Activated CD8-positive, alpha-beta T cell treated with anti-CD3 and anti-CD28 coated beads for 36 hours (primary cell): ENCODE results near the gene WWC2. TPM values are rescaled to one million over a fixed set of nuclear protein-coding genes. Genes with fewer than 3 reads are reported as not detected.

Experiments
- ATAC-seq: fragments of 200-7000 bp; cut with Tn5 transposase; one replicate; pipeline ENCODE4 v1.10.0; 2021; ENCODE audit warnings: mild to moderate bottlenecking, moderate library complexity
- CTCF ChIA-PET: fragments of 350-600 bp; sonication (Branson Sonifier 250); formaldehyde crosslinking; loops from one replicate; lab custom pipeline; 2021; ENCODE audit warnings: antibody characterized with exemption; lab: Charles Lee
- POLR2A ChIA-PET: fragments of 350-600 bp; sonication (Branson Sonifier 250); formaldehyde crosslinking; loops from one replicate; lab custom pipeline; 2021; ENCODE audit warnings: antibody characterized with exemption; lab: Charles Lee
- DNase-seq: peaks from one replicate; pipeline ENCODE4 v3.0.0-alpha.2; 2020
- H3K27ac Mint-ChIP-seq: one replicate; pipeline ENCODE4 v1.8.0; 2021; ENCODE audit warnings: mild to moderate bottlenecking, mixed read lengths
- H3K27me3 Mint-ChIP-seq: one replicate; pipeline ENCODE4 v1.8.0; 2021; ENCODE audit warnings: mixed read lengths
- H3K36me3 Mint-ChIP-seq: one replicate; pipeline ENCODE4 v1.8.0; 2021; ENCODE audit warnings: low read depth, mixed read lengths
- H3K4me1 Mint-ChIP-seq: one replicate; pipeline ENCODE4 v1.8.0; 2021; ENCODE audit warnings: low read depth, mixed read lengths
- H3K4me3 Mint-ChIP-seq: one replicate; pipeline ENCODE4 v1.8.0; 2021; ENCODE audit warnings: mild to moderate bottlenecking, moderate library complexity, mixed read lengths
- H3K9me3 Mint-ChIP-seq: one replicate; pipeline ENCODE4 v1.8.0; 2021; ENCODE audit warnings: mixed read lengths
- intact Hi-C: fragments of 100-400 bp; cut with micrococcal nuclease; formaldehyde crosslinking; loops from one replicate; pipeline ENCODE4 v1.10.0; 2022
- total RNA-seq, 2 experiments: library from RNA; stranded (reverse); gene quantifications; one replicate each; pipeline ENCODE4 v1.2.3, GENCODE V29; 2021
- TF ChIP-seq, protein P1 (sequence below): fragments of 200-600 bp; IDR thresholded peaks from one replicate; pipeline ENCODE4 v1.8.0; 2022; ENCODE audit warnings: antibody characterized with exemption, mild to moderate bottlenecking

WWC2 gene
- total RNA-seq, 2 experiments from 2014 or later = 1.9 TPM

DNA sequence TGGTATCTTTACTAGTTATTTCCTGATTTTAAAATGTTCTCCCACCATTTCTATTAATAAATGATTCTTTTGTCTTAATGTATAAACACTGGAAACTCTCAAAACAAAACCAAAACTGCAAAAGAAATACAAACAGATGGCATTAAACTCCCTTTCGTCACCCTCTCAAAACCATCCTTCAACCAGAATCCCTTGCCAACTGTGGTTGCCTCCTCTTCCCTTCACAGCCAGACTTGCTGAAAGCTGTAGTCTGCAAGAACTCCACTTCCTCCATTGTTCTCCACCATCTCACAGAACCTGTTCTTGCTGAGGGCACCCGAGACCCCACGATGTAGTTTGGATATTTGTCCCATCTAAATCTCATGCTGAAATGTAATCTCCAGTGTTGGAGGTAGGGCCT lies 96.5 kb downstream of the WWC2 start:
- Mint-ChIP-seq H3K4me3 (no peak overlapping the region), H3K4me1 (no peaks in the 10 kb centered on the region), H3K36me3 (no peaks in the 10 kb centered on the region), H3K9me3 (no peaks in the 10 kb centered on the region), H3K27me3 (peaks cover 8% of the 10 kb centered on the region), H3K27ac (no peak overlapping the region)
- no peak for ATAC-seq
- intact Hi-C loops = no loop called here
- ChIA-PET CTCF (no interaction called here), POLR2A (no interaction called here)
- DNase-seq = no peak
- TF ChIP-seq, protein P1, sequence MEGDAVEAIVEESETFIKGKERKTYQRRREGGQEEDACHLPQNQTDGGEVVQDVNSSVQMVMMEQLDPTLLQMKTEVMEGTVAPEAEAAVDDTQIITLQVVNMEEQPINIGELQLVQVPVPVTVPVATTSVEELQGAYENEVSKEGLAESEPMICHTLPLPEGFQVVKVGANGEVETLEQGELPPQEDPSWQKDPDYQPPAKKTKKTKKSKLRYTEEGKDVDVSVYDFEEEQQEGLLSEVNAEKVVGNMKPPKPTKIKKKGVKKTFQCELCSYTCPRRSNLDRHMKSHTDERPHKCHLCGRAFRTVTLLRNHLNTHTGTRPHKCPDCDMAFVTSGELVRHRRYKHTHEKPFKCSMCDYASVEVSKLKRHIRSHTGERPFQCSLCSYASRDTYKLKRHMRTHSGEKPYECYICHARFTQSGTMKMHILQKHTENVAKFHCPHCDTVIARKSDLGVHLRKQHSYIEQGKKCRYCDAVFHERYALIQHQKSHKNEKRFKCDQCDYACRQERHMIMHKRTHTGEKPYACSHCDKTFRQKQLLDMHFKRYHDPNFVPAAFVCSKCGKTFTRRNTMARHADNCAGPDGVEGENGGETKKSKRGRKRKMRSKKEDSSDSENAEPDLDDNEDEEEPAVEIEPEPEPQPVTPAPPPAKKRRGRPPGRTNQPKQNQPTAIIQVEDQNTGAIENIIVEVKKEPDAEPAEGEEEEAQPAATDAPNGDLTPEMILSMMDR = no peak

GRCh38 chr4:183197140-183197539 lies 98.1 kb downstream of the WWC2 start:
- DNase-seq (no peak), ATAC-seq (no peak)
- TF ChIP-seq, protein P1 = no peak
- H3K36me3 Mint-ChIP-seq = no peaks in the 10 kb centered on the region
- ChIA-PET CTCF (no interaction called here), POLR2A (no interaction called here)
- no peak overlapping the region for H3K4me3 Mint-ChIP-seq
- no peaks in the 10 kb centered on the region for H3K9me3 Mint-ChIP-seq
- intact Hi-C loops = no loop called here
- no peak overlapping the region for H3K27ac Mint-ChIP-seq
- H3K27me3 Mint-ChIP-seq = peaks cover 6% of the 10 kb centered on the region
- H3K4me1 Mint-ChIP-seq = no peaks in the 10 kb centered on the region

GRCh38 chr4:183200453-183200852 lies 101.4 kb downstream of the WWC2 start:
- intact Hi-C loops = no loop called here
- ChIA-PET POLR2A (no interaction called here), CTCF (no interaction called here)
- peaks cover 2% of the 10 kb centered on the region for H3K27me3 Mint-ChIP-seq
- ATAC-seq (no peak), DNase-seq (no peak)
- no peak overlapping the region for H3K27ac Mint-ChIP-seq
- TF ChIP-seq, protein P1 = no peak
- no peaks in the 10 kb centered on the region for H3K4me1 Mint-ChIP-seq
- no peaks in the 10 kb centered on the region for H3K36me3 Mint-ChIP-seq
- H3K4me3 Mint-ChIP-seq = no peak overlapping the region
- no peaks in the 10 kb centered on the region for H3K9me3 Mint-ChIP-seq

DNA sequence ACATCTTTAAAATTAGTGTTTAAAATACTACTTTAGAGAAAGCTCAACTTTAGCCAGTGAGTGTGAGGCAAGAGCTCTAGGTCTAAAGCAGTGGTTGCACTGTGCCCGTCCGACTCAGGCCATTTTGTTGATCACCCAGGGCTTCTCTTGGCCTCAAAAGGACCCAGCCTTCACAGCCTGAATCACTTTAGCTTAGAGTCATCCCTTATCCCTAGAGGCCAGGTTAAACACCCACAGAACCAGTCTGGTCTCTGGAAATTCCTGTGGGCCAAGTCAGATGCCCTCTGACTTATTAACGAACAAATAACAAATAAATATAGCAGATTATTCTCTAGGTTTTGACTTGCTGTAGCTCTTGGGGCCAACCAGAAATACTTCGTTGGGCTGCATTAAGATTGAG lies 102.3 kb downstream of the WWC2 start:
- POLR2A ChIA-PET = no interaction called here
- no peak for DNase-seq
- Mint-ChIP-seq H3K4me1 (no peaks in the 10 kb centered on the region), H3K27ac (no peak overlapping the region), H3K36me3 (no peaks in the 10 kb centered on the region), H3K4me3 (no peak overlapping the region), H3K27me3 (no peaks in the 10 kb centered on the region), H3K9me3 (no peaks in the 10 kb centered on the region)
- CTCF ChIA-PET = no interaction called here
- no peak for ATAC-seq
- intact Hi-C loops = no loop called here
- TF ChIP-seq, protein P1 = no peak

- no peak overlapping the region for H3K4me3 Mint-ChIP-seq
- no peaks in the 10 kb centered on the region for H3K36me3 Mint-ChIP-seq
- CTCF ChIA-PET = no interaction called here
- POLR2A ChIA-PET = no interaction called here
- intact Hi-C loops = no loop called here
- peaks cover 2% of the 10 kb centered on the region for H3K27me3 Mint-ChIP-seq
- TF ChIP-seq, protein P1 = no peak
- ATAC-seq (no peak), DNase-seq (no peak)
- no peaks in the 10 kb centered on the region for H3K9me3 Mint-ChIP-seq
- H3K4me1 Mint-ChIP-seq = no peaks in the 10 kb centered on the region
- H3K27ac Mint-ChIP-seq = no peak overlapping the region
Observed at GRCh38 chr4:183202523-183202922, 103.5 kb downstream of the WWC2 start.
